ENCODE data around the gene SH3BP2.

SH3BP2 gene

DNA sequence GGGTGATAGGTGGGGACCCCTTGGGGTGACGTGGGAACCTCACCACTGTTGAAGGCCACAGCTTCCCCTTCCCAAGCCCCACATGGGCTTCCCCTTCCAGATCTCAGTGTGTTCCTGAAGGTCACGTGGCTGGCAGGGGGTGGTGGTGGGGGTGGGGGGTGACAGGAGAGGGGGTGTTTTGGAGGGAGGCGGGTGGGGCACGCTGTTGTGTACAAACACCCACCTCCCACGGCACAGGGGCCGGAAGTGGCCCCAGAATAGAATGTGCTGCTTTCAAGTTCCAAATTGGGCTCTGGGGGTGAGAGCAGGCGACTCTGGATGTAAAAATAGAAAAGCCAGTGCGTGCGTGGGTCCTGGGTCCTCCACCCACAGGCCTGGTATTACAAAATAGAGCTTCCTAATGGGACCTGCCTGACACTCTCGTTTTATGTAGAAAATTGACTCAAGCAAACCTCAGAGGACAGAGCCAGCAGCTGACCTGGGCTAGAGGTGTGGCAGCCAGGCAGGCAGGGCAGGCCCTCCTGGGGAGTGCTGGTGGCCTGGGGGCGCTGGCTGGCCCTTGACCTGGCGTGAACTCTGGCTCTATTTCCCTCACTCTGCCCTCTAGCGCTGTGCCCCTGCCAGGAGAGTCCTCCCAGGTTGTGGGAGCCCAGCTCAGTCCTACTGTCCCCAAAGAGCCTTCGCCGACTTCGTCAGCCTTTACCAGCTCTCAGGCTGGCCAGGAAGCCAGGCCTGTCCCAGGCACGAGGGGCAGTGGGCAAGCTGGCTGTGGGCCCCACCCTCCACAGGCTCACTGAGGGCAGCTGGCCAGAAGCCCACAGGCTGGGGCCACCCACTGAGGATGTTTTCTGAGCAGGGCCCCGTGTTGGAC lies 5.4 kb upstream of the SH3BP2 start:
- Mint-ChIP-seq H3K27me3 (ENCODE audit: low read depth, poor library complexity) (peaks cover 11% of the 10 kb centered on the region), H3K9me3 (peaks cover 21% of the 10 kb centered on the region), H3K27ac (no peak overlapping the region), H3K4me1 (peaks cover 19% of the 10 kb centered on the region), H3K36me3 (ENCODE audit: low read depth) (peaks cover 6% of the 10 kb centered on the region), H3K4me3 (no peak overlapping the region)
- no peak for TF ChIP-seq CTCF (IDR thresholded peaks at IDR 0.05)
- DNase-seq, result no peak

DNA sequence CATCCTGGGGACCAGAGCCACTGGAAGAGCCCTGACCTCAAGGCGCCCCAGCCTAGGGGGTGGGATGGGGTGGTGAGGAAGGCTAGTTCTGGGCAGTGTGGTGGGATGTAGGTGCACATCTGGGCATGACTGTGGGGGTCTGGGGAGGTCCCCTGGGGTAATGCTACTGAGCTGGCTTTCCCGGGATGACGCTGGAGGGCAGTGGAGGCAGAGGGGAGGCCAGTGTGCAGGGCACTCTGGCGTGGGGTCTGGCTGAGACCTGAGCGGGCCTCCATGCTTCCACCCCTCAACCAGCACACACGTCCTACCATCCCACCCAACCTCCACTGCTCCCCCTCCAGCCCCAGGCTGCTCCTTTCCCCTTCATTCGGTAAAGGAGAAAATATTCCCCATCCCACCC lies 4.8 kb upstream of the SH3BP2 start:
- Mint-ChIP-seq H3K9me3 (peaks cover 16% of the 10 kb centered on the region), H3K4me1 (peaks cover 19% of the 10 kb centered on the region), H3K4me3 (no peak overlapping the region), H3K27me3 (ENCODE audit: low read depth, poor library complexity) (peaks cover 7% of the 10 kb centered on the region), H3K36me3 (ENCODE audit: low read depth) (peaks cover 6% of the 10 kb centered on the region), H3K27ac (no peak overlapping the region)
- TF ChIP-seq CTCF (IDR thresholded peaks at IDR 0.05), result no peak
- DNase-seq, result no peak

DNA sequence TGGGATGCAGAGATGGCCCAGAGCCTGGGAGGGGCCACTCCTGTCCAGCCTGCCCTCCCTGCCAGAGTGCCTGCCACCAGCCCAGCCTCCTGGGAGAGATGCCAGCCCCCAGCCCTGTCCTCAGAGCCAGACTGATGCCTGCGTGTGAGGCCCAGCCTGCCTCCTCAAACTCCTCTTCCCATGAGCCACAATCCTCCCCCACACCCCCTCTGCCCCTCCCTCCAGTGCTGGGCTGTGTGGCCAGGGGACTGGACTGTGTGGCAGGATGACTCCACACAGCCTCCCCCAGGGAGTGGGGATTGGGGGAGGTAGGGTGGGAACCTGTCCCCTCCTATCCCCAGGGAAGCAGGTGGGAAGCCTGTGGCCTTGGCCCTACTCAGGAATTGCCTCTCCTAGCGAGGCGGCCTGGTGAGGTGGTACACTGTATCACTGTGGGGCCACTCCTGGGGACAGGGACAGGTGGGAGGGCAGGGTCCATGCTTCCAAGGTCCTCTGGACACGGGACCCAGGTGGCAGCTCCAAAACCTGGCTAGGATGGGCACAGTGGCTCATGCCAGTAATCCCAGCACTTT lies 4.3 kb upstream of the SH3BP2 start:
- Mint-ChIP-seq H3K9me3 (peaks cover 11% of the 10 kb centered on the region), H3K4me3 (no peak overlapping the region), H3K4me1 (peaks cover 21% of the 10 kb centered on the region), H3K36me3 (ENCODE audit: low read depth) (peaks cover 4% of the 10 kb centered on the region), H3K27ac (no peak overlapping the region), H3K27me3 (ENCODE audit: low read depth, poor library complexity) (peaks cover 5% of the 10 kb centered on the region)
- no peak for DNase-seq
- no peak for TF ChIP-seq CTCF (IDR thresholded peaks at IDR 0.05)

- H3K4me3 Mint-ChIP-seq, result no peak overlapping the region
- TF ChIP-seq CTCF (IDR thresholded peaks at IDR 0.05), result no peak
Observed at GRCh38 chr4:2789351-2789750, 3.5 kb upstream of the SH3BP2 start.

DNA sequence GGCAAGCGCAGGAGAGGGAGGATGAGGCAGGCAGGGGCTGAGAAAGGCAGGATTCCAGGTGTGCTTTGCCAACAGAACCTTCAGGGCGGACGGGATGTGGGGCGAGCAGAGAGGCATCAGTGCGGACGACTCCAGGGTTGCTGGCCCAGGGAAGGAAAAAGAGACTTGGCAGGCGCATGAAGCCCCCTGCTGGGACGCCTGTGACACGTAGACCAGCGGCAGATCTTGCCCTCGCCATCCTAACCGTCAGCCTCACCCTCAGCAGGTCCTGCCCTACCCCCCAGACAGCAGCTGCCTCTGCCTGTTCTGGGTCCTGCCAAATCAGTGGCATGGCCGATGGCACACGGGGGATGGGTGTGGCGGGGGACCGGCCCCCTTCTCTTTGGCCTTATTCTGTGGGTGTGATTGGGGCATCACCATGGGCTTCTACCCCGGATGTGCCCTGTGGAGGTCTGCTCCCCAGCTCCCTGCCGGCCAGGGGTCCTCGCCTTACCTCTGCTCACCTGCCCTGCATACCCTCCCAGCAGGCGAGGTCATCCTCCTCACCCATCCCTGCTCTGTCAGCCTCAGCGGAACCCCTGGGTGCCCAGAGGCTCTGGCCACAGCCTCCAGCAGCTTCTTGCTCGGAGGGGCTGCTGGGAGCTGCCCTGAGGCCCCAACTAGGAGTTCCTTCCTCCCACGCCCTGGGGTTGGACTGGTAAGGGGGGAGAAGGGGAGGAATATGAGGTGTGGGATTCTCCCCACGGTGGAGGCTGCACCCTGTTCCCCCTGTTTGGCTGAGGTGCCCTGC lies 2.9 kb upstream of the SH3BP2 start:
- H3K4me1 Mint-ChIP-seq, result peaks cover 32% of the 10 kb centered on the region
- peak overlapping the region; percentile 72 for H3K27ac Mint-ChIP-seq
- peaks cover 13% of the 10 kb centered on the region for H3K27me3 Mint-ChIP-seq (ENCODE audit: low read depth, poor library complexity)
- H3K9me3 Mint-ChIP-seq, result peaks cover 3% of the 10 kb centered on the region
- DNase-seq, result no peak
- H3K36me3 Mint-ChIP-seq (ENCODE audit: low read depth), result no peaks in the 10 kb centered on the region
- no peak for TF ChIP-seq CTCF (IDR thresholded peaks at IDR 0.05)
- H3K4me3 Mint-ChIP-seq, result no peak overlapping the region

More at GRCh38 chr4:2789351-2789750, 3.5 kb upstream of the SH3BP2 start:
- no peak for DNase-seq
- Mint-ChIP-seq H3K27ac (peak overlapping the region; percentile 72), H3K4me1 (peaks cover 26% of the 10 kb centered on the region), H3K36me3 (ENCODE audit: low read depth) (no peaks in the 10 kb centered on the region), H3K27me3 (ENCODE audit: low read depth, poor library complexity) (peaks cover 11% of the 10 kb centered on the region), H3K9me3 (peaks cover 4% of the 10 kb centered on the region)
